Measurements from ENCODE around the gene TRPC6. TPM values are rescaled to one million over a fixed set of nuclear protein-coding genes. Genes with fewer than 3 reads are reported as not detected.

The TRPC6 gene
- total RNA-seq, 1 donor from 2014 or later = 0.05 TPM

GRCh38 chr11:101511065-101511464 is 72.7 kb downstream of the TRPC6 start:
- Mint-ChIP-seq H3K9me3 (ENCODE audit: low read depth) (peaks cover 4% of the 10 kb centered on the region), H3K36me3 (ENCODE audit: insufficient read depth) (no peaks in the 10 kb centered on the region), H3K27ac (no peak overlapping the region), H3K4me1 (ENCODE audit: low read depth) (no peaks in the 10 kb centered on the region), H3K27me3 (no peaks in the 10 kb centered on the region), H3K4me3 (ENCODE audit: low read depth) (no peak overlapping the region)
- no peak for TF ChIP-seq CTCF (IDR thresholded peaks at IDR 0.05; ENCODE audit: unreplicated experiment)
- DNase-seq (ENCODE audit: low spot score, unreplicated experiment) = no peak

- no peak for TF ChIP-seq CTCF (IDR thresholded peaks at IDR 0.05; ENCODE audit: unreplicated experiment)
- Mint-ChIP-seq H3K4me3 (ENCODE audit: low read depth) (no peak overlapping the region), H3K27ac (no peak overlapping the region), H3K27me3 (no peaks in the 10 kb centered on the region), H3K36me3 (ENCODE audit: insufficient read depth) (no peaks in the 10 kb centered on the region), H3K4me1 (ENCODE audit: low read depth) (no peaks in the 10 kb centered on the region), H3K9me3 (ENCODE audit: low read depth) (peaks cover 4% of the 10 kb centered on the region)
- DNase-seq (ENCODE audit: low spot score, unreplicated experiment) = no peak
These were observed 73.2 kb downstream of the TRPC6 start for GRCh38 chr11:101510591-101510990.

GRCh38 chr11:101509922-101510321 is 73.9 kb downstream of the TRPC6 start:
- Mint-ChIP-seq H3K27ac (no peak overlapping the region), H3K4me3 (ENCODE audit: low read depth) (no peak overlapping the region), H3K4me1 (ENCODE audit: low read depth) (no peaks in the 10 kb centered on the region), H3K9me3 (ENCODE audit: low read depth) (peaks cover 4% of the 10 kb centered on the region), H3K27me3 (no peaks in the 10 kb centered on the region), H3K36me3 (ENCODE audit: insufficient read depth) (no peaks in the 10 kb centered on the region)
- no peak for DNase-seq (ENCODE audit: low spot score, unreplicated experiment)
- TF ChIP-seq CTCF (IDR thresholded peaks at IDR 0.05; ENCODE audit: unreplicated experiment) = no peak

GRCh38 chr11:101508370-101508769 is 75.4 kb downstream of the TRPC6 start:
- Mint-ChIP-seq H3K9me3 (ENCODE audit: low read depth) (peaks cover 4% of the 10 kb centered on the region), H3K4me1 (ENCODE audit: low read depth) (no peaks in the 10 kb centered on the region), H3K36me3 (ENCODE audit: insufficient read depth) (no peaks in the 10 kb centered on the region), H3K4me3 (ENCODE audit: low read depth) (no peak overlapping the region), H3K27me3 (no peaks in the 10 kb centered on the region), H3K27ac (no peak overlapping the region)
- DNase-seq (ENCODE audit: low spot score, unreplicated experiment) = no peak
- no peak for TF ChIP-seq CTCF (IDR thresholded peaks at IDR 0.05; ENCODE audit: unreplicated experiment)

GRCh38 chr11:101498891-101499290 is 84.9 kb downstream of the TRPC6 start:
- H3K27ac Mint-ChIP-seq = no peak overlapping the region
- H3K4me1 Mint-ChIP-seq (ENCODE audit: low read depth) = no peaks in the 10 kb centered on the region
- no peak for TF ChIP-seq CTCF (IDR thresholded peaks at IDR 0.05; ENCODE audit: unreplicated experiment)
- DNase-seq (ENCODE audit: low spot score, unreplicated experiment) = no peak
- H3K4me3 Mint-ChIP-seq (ENCODE audit: low read depth) = no peak overlapping the region
- H3K36me3 Mint-ChIP-seq (ENCODE audit: insufficient read depth) = no peaks in the 10 kb centered on the region
- H3K9me3 Mint-ChIP-seq (ENCODE audit: low read depth) = no peaks in the 10 kb centered on the region
- no peaks in the 10 kb centered on the region for H3K27me3 Mint-ChIP-seq
